ENCODE results near the gene CBX2.

The CBX2 gene

DNA sequence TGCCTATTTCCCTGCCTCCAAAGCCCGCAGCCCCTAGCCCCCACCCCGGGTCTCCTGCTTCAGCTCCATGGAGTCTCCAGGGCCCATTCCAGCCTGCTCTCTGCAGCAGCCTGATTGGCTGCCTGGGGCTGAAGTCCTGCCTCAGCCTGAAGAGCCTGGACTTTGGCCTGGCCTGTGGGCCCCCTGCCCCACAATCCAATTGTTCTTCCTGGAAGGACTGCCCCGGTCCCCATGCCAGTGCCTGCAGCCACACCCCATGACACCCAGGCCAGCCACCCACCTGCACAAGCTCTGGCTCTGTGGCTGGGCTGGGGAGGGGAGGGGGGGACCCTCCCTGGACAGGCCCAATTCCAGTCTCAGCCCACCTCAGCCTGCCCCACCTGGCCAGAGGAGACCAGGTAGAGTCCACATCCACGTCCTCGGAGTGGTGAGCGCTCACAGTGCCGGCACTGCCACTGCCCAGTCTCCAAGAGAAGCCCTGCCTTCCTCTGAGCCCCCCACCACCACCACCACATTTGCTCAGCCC lies 34.9 kb upstream of the CBX2 start:
- no peak overlapping the region for H3K4me3 ChIP-seq (ENCODE audit: low read length)
- DNase-seq (ENCODE audit: low read depth): no peak
- TF ChIP-seq, protein P1, sequence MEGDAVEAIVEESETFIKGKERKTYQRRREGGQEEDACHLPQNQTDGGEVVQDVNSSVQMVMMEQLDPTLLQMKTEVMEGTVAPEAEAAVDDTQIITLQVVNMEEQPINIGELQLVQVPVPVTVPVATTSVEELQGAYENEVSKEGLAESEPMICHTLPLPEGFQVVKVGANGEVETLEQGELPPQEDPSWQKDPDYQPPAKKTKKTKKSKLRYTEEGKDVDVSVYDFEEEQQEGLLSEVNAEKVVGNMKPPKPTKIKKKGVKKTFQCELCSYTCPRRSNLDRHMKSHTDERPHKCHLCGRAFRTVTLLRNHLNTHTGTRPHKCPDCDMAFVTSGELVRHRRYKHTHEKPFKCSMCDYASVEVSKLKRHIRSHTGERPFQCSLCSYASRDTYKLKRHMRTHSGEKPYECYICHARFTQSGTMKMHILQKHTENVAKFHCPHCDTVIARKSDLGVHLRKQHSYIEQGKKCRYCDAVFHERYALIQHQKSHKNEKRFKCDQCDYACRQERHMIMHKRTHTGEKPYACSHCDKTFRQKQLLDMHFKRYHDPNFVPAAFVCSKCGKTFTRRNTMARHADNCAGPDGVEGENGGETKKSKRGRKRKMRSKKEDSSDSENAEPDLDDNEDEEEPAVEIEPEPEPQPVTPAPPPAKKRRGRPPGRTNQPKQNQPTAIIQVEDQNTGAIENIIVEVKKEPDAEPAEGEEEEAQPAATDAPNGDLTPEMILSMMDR (IDR thresholded peaks at IDR 0.05; ENCODE audit: insufficient read depth, low read depth, low read length, missing control alignments): no peak

DNA sequence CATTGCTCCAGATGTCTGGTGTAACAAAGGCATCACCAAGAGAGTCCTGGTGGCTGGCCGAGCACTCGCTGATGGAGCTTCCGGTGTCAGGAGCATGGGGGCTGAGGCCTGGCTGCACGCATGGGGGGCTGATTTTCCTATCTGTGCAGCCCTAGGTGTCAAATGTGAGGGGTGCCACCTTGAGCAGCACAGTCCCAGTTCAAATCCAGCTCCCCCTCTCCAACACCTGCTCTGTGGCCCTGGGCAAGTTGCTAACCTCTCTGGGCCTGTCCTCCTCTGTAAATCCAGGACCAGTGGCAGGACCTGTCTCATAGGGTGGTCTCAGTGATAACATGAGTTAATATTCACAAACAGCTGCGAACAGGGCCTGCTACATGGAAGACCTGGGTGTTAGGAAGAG lies 34.3 kb upstream of the CBX2 start:
- no peak overlapping the region for H3K4me3 ChIP-seq (ENCODE audit: low read length)
- TF ChIP-seq, protein P1 (IDR thresholded peaks at IDR 0.05; ENCODE audit: insufficient read depth, low read depth, low read length, missing control alignments): no peak

DNA sequence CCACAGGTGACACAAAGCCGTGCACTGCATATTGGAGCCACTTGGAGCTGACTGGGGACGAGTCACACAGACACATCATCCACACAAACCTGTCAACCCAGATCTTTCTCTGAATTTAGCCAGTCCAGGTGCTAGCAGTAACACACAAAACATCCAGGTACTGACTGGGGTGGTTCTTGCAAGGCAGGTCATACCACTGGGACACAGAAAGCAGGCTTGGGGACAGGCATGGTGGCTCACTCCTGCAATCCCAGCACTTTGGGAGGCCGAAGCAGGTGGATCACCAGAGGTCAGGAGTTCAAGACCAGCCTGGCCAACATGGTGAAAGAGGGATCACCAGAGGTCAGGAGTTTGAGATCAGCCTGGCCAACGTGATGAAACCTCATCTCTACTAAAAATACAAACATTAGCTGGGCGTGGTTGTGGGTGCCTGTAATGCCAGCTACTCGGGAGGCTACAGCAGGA lies 32.3 kb upstream of the CBX2 start:
- H3K4me3 ChIP-seq (ENCODE audit: low read length): no peak overlapping the region
- peak; percentile 23 for DNase-seq (ENCODE audit: low read depth)
- TF ChIP-seq, protein P1 (IDR thresholded peaks at IDR 0.05; ENCODE audit: insufficient read depth, low read depth, low read length, missing control alignments): no peak

More for the DNA sequence above, 34.3 kb upstream of the CBX2 start:
- no peak for DNase-seq (ENCODE audit: low read depth)

DNA sequence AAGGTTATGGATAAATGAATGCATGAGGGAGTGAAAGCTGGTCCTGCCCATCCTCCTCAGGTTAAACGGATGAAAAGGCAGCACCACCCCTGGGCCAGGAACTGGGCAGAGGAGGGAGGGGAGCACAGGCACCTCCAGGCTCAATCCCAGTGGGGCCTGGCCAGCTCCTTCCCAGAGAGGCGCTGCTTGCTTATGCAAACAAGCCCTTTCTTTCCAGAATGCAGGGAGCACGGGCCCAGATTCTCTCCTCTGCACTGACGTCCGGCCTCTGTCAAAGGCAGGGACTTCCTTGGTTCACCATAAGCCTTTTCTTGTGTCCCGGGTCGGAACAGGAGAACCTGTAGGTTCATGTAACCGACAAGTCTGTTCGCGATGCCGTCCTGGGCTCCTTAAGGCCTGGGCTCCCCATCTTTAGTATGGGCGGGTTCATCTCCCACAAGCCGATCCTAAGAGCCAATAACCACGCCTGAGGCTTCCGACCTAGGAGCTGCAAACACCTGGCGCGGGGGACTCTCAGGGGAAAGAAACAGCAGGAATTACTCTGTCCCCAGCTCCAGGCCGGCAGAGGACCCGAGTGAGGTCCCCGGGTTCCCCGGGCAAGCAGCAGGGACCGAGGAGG lies 30.9 kb upstream of the CBX2 start:
- TF ChIP-seq, protein P1 (IDR thresholded peaks at IDR 0.05; ENCODE audit: insufficient read depth, low read depth, low read length, missing control alignments): no peak
- DNase-seq (ENCODE audit: low read depth): peak; percentile 6
- H3K4me3 ChIP-seq (ENCODE audit: low read length): no peak overlapping the region

DNA sequence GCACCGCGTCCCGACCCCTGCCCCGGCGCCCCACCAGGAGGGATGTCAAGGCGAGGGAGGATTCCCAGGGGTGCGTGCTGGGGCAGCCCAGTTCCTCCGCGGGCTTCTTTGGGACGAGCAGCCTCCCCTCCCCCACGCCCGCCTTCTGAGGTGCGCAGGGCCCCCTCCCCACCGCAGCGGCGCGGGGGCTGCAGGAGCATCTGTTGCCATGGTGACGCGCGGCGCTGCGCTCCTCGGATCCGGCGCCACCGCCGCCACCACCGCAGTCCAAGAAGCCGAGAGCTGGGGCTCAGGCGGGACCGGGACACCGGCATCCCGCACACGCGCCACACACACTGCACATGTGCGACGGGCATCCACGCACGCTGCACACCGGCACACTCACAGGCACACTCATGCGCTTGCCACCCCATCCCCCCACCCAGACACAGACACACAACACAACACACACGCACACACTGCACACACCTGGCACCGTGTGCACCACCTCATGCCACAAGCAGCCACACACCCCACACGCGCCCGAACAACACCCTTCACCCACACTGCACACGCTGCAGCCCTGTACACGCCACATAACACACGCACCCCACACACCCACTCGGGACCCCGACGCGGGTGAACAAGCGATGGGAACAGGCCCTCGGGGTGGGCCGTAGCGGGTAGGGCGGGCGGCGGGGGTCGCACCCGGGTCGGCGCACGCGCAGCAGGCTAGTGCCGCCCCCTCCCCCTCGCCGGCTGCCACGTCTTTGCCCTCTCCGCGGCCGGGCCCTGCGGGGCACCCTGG lies 30.2 kb upstream of the CBX2 start:
- no peak for DNase-seq (ENCODE audit: low read depth)
- no peak overlapping the region for H3K4me3 ChIP-seq (ENCODE audit: low read length)
- TF ChIP-seq, protein P1 (IDR thresholded peaks at IDR 0.05; ENCODE audit: insufficient read depth, low read depth, low read length, missing control alignments): no peak

DNA sequence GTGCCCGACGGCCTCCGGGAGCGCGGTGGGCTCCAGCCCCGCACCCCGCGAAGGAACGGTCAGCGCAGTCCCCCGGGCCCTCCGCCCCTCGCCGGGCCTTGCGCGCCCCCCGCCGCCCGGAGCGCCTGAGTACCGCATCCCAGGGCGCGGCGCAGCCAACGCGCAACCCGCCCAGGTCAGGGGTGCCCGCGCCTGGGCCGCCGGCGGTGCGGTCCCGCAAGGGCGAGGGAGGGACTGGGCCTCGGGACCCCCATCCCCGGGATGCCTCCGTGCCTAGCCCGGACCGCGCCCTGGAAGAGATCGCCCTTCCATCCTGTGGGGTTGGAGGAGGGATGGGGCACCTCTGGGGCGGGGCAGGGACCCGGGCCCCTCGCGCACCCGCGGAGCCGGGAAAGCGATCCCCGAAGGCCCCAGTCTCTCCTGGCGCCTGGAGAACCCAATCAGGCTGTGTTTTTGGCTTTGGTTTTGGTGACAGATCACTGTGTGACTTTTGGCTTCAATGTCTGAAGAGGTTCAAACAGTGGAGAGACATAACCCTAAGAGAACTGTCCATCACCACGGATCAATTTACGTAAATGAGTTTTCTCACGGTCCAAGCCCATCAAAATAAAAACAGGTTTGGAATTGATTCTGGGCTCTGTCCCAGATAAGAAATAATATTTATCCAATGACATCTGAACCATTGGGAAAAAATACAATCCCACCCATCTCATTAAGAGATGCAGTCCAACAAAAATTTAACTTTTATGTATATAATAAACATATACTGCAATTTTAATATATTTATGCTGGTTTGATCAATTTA lies 29.5 kb upstream of the CBX2 start:
- TF ChIP-seq, protein P1 (IDR thresholded peaks at IDR 0.05; ENCODE audit: insufficient read depth, low read depth, low read length, missing control alignments): no peak
- no peak overlapping the region for H3K4me3 ChIP-seq (ENCODE audit: low read length)
- no peak for DNase-seq (ENCODE audit: low read depth)
